Stimulated activated CD4-positive, alpha-beta T cell treated with anti-CD3 and anti-CD28 coated beads, TNF-alpha, amount 100 ng/mL, for 24 hours (primary cell): ENCODE measurements around the gene KIF26B.
"Not testable (repeated sequence)": the region's sequence is repeated elsewhere in the genome, so short reads cannot be mapped to it uniquely, and the experiment has no call there.

Source experiments
- DNase-seq, 3 experiments: peaks; one replicate each; pipeline ENCODE4 v3.0.0-alpha.2; 2020; ENCODE audit warnings: low read depth in 3 of 3

KIF26B gene

DNA sequence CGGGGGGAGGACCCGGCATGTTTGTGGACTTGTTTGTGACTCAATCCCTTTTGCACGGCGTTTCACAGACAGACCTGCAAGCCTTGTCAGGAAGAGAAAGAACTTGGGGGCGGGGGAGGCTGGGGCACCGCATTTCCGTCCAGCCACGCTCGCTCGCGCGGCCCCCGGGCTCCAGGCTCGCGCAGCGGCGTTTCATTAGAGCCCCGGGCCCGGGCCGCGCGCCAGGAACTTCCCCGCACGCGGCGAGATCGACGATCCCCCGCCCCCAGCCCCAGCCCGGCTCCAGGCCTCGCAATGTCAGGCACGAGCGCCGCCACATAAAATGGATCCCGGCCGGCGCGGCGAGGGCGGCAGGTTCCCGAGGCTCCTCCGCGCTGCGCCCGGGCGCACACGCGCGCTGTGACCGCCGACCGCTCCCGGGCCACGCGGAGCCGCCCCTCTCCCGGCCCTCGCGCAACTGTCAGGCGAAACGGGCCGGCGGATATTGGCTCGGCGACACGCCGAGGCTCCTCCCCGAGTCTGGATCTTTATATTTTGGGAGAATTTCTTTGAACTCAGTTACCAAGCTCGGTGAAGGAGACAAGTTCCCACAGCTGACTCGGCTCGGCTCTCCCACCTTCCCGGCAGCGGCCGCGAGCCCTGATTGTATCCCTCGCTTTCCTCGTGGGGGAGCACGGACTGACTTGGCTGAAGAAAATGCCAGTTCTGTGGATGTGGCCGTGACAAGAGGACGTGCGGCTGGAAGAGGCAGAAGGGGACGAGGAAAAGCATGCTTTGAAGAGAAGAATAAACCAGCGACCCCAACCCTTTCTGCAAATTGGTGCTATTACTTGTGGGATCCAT, at the start of gene KIF26B:
Gene KIF26B (plus strand): TSS at position 557 of the 843 bp plus-strand sequence. CDS start 440 bp downstream, outside the sequence.
- peak in 1 of 3 experiments; percentile 30 for DNase-seq

DNA sequence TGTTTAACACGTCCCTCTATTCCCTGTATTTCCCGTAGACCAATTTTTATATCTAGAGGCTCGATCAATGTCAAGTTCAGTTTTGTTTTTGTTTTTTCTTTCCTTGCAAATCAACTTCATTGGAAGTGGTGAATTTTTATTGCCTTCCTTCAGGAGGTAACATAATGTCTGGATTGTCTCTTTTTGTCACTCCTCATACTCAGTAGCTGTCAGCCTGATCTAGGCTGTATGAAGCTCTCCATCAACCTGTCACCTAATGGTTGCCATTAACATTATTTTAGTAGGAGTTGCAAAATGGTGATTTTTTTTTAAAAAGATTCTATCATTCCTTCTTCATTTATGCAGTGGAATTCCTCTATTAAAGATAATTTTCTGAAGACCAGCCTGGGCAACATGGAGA, 49.7 kb upstream of the KIF26B start:
- no peak for DNase-seq

DNA sequence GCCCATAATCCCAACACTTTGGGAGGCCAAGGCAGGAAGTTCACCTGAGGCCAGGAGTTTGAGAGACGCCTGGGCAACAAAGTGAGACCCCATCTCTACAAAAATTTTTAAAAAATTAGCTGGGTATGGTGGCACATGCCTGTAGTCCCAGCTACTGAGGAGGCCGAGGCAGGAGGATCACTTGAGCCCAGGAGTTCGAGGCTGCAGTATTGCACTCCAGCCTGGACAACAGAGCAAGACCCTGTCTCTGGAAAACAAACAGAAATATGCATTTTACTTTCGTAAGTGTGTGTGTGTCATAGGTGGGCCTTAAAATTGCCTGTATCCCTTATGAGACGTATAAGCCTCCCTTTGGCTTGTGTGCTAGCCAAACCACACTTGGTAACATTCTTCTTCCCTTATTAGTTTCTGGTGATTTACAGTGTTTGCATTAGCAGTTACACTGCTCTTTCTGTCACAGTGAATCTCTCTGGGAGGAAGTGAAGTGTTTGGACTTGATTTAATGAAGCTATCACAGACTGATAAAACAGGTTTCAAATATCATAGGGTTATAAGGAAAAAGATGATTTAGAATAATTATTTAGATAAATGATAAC, 48.9 kb upstream of the KIF26B start:
- DNase-seq, result no peak

DNA sequence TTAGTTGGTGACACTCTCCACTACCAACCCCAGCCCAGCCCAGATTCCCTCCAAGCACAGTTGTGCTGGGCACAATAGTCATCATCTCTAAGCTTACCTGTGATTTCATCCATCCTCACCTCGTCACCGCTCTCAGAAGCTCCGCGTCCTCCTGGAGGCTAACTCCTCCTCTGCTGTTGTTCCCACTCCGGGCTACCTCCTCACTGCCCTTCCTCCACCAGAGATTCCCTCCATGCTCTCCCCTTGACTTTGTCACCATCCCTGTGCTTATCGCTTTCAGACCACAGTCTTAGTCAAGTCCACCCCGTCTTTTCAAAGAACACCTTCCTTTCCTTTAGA, 47.0 kb upstream of the KIF26B start:
- DNase-seq, result no peak

DNA sequence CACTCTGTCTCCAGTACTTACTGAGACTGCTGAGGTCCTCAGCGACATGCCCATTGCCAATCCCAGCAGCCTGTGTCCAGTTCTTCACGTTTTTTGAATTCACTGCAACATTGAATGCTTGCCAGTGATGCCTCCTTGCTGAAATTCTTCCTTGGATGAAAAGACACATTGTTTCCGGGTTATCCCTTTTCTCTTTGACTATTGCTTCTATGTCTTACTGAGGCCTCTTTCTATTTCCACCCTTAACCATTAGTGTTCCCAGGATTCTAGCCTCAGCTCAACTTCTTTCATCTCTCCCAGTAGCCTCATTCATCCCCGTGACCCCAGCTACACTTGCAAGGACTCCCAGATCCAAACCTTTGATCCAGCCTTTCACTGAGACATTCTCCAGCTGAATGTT, 46.5 kb upstream of the KIF26B start:
- no peak for DNase-seq

DNA sequence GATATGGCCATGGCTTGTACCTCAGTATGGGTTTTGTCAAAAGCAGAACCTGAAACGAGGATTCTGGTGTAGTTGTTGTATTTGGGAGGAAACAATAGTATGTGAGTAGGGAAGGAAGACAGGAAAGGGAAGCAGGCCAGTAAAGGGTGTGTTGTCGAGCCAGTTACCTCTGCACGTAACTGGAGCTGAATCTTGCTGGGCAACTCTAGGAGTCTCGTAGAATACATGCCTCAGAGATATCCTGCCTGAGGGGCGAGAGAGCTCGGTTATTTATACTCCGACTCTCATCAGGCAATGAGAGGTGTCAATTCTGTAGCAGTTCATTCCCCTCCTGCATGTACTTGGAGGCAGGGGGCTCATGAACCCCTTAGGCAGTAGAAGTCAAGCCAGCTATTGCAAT, 45.9 kb upstream of the KIF26B start:
- DNase-seq, result no peak

DNA sequence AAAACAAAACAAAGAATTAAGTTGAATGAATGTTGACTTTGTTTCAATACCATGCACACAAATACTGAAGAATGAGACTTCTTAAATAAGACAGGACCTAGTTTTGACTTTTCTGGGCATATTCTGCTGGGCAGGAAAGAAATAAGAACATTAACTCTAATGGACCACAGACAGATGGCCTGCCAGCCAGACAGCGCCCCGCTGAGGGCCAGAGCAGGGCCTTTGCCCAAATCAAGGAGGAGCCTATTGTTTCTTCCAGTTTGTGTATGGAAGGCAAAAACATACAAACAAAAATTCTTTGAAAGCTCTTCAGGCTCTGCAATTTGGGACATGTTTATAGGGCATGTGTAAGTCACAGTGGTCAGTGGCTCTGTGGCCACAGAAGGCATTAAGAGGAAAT, 44.4 kb upstream of the KIF26B start:
- DNase-seq, result no peak

DNA sequence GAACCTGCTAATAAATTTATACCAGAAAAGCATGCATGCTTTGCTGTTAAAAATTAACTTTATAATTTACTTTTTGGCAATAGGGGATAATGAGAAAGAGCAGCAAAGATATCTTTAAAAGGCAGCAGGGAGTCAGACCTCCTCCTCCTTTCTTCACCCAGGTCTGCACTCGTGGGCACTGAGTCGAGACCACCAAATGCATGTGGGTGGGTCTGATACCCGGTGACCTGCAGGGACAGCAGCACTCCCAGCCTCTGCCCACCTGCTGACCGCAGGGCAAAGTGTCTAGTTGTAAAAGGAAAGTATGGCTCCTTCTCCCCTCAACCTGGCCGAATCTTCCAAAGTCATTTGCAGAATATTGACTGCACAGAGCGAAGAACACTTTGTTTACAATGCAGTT, 43.7 kb upstream of the KIF26B start:
- DNase-seq, result no peak

DNA sequence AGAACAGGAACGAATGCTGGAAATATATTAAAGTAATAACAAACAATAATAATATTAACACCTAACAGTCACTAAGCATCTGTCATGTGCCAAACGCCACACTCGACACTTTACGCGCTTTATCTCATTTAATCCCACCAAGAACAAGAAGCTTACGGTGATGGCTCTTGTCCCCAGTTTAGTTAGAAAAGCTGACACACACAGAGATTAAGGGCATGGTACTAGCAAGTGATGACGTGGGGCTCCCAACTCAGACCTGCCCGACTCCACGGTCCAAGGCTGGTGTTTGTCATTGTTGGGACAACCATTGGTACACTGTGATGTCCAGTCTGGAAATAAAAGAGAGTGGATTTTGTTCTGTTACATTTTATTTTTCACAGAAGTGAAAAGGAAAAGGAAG, 41.1 kb upstream of the KIF26B start:
- no peak for DNase-seq

DNA sequence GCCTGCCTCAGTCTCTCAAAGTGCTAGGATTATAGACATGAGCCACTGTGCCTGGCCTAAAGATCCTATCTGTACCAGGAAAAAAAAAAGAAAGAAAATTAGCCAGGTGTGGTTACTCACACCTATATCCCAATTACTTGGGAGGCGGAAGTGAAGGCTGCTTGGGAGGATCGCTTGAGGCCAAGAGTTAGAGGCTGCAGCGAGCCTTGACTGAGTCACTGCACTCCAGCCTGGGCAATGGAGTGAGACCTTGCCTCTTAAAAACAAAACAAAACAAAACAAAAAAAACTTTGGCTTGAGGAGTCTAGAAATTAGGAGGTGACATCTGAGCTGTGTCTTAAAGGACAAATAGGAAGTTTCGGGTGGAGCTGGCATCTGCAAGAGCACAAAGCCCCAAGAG, 38.7 kb upstream of the KIF26B start:
- no peak for DNase-seq

DNA sequence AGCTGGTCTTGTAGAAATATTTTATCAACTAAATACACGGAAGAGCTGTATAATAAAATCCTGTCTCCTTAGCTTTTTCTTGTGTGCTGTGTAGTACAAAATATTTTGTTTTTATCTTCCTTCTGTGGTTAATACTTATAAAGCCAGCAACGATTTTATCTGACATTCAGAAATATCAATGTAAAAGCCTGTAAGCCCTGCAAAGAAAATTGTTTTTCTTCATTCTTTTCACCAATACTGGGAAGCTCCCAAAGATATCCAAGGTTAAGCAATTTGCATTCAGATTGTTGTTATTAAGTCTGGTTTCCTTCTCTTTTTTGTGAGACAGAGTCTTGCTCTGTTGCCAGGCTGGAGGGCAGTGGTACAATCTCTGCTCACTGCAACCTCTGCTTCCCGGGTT, 38.0 kb upstream of the KIF26B start:
- DNase-seq, result no peak

DNA sequence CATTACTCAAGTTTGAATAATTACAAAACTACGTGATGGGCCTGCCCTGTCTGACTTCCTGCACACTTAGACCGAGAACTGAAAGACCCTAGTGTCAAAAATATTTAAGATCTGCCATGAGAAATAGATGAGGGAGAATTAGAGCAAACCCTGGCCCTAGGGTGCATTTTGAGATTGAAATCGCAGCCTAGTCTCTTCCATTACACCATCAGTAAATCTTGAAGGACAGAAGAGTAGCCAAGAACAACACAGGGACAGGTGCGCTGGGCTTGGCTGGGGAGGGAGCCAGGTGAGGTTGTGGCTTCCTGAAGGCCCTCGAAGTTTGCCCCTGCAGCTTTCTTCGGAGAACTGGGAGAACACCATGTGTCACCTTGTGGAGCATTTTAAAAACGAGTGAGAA, 36.7 kb upstream of the KIF26B start:
- DNase-seq, result no peak

DNA sequence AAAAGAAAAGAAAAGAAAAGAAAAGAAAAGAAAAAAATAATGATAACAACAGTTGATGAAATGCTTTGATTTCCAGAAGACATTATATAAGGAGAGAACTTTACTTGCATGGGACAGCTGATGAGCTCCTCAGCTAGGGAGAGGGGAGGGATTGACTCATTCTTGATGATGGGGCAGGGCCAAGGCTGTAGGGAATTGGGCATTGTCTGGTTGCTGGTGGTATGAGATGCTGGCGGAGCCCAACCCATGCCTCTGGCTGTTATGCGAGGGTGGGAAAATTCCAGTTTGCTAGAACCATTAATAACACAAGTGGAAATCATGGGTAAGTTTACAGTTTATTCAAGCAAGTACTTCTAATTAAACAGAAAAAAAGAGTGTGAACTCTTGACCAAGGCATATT, 36.0 kb upstream of the KIF26B start:
- no peak for DNase-seq

DNA sequence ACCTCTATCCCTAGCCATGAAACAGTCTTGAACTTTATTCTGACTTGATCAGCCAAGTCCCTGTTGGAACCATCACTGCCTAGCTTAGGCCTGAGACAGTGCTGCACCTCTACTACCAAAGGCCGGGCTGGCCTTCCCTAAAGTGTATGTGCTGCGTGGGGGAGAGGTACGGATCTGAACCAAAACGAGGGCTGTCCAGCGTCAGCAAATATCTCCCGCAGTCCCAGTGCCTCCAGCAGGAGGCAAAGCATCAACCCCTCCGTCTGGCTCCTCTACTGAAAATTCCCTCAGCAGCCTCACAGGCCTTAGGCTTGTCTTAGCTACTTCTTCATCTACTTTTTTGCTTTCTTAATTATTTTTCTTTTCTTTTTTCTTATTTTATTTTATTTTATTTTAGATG, 33.3 kb upstream of the KIF26B start:
- DNase-seq, result no peak

DNA sequence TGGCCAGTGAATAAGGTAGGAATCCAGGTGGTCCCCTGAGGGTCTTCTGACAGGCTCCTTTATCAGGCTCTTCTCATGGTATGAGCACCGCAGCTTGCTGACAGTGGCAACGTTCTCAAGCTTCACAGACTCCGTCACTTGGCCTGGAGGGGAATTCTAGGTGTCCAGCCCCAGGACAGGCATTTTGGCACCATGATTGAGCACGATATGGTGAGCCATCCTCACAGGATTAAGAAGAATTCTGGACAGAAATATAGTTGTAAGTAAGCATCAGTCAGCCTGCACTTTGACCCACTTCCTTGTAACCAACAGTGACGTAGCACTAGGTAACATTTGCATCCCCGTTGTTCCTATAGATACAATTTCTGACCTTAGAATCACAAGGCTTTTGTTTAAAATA, 30.5 kb upstream of the KIF26B start:
- DNase-seq, result no peak

DNA sequence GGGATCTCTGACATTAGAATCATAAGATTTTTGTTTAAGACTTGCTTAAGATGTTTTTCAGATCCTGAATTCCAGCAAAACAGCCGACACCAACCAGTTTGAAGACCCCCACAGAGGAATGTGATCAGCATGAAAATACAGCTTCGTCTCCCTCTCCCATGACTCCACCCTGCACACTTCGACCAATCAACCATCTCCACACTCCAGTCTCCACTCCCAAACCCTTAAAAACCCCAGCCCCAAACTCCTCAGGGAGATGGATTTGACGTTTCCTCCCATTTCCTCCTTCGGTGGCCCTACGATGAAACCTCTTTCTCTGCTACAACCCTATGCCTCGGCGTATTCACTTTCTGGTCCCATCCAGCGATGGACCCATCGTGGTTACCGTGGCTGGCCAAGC, 30.1 kb upstream of the KIF26B start:
- DNase-seq, result no peak

DNA sequence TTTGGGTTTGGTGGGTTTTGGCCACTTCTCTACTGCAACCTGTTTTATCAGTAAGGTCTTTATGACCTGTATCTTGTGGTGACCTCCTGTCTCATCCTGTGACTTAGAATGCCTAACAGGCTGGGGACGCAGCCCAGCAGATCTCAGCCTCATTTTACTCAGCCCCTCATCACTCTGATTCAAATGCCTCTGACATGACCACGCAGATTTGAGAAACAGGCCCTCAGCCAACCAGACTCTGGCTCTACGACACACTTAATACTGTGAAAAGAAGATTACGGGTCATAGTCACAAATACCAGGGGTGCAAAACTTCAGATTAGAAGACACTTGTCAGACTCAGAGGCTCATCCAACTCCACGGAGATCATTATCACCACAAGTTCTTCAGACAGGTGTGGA, 28.3 kb upstream of the KIF26B start:
- DNase-seq, result no peak

DNA sequence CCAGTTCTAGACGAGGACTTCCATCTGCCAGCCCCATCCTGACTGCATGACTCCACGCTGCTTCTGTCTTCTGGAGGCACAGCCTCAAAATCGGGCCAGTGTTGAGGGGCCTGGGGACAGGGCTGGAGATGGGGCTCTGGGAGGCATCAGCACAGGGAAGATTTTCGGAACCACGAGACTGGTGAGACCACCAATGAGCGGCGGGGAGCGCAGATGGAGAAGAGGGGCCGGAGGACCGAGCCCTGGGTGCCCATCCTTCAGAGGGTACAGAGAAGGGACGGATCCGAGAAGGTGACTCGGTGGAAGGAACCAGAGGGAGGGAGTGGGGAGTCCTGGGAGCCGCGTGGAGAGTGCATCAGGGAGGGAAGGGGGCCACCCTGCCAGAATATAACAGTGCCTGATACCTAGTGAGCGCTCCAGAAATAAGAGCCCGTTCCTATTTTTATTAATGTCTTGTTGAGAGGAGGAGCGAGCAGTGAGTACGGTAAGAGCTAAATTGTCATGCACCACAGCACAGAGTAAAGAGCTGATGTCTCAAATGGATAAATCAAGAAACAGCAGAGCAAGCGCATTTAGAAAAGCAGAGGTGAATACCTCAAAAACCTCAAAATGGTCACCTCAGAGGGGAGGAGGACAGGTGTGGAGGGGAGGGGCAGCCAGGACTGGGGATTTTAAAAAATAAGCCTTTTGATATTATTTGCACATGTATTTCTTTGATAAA, 26.2 kb upstream of the KIF26B start:
- DNase-seq, result no peak

DNA sequence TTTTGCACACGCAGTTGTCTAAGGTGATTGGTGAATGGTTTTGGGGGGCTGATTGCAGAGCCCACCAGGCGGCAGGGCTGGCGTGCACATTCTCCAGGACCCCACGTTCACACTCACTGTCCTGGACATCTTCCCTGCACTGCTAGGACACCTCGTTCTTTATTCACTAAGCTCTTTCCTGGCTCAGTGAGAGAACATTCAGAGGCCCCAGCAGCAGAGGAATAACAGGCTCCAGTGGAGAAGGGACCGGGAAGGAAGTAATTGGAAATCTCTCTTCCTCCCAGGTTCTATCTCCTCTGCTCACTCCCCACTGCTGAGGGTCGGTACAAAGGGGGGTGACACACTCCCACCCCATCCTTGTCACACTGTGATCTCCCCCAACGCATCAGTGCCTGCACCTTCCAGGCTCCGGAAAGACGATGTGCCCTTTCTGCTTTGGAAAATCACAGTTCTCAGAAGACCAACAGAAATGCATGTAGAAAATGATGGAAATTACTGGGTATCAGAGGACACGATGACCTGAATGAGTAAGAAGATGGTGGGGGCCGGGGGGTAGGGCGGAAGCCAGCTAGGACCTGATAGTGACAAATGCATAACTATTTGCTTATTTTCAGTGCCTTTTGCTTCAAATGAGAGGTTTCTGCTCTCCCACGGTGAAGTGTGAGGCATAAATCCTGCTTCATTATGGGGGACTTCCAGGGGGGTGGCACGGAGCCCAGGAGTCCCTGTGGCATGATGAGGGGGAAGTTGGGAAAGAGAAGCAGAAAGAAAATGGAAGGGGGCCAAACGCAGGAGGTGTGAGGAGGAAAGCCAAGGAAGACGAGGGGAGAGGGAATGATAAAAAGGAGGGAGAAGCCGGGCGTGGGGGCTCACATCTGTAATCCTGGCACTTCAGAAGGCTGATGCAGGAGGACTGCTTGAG, 25.2 kb upstream of the KIF26B start:
- DNase-seq, result no peak

DNA sequence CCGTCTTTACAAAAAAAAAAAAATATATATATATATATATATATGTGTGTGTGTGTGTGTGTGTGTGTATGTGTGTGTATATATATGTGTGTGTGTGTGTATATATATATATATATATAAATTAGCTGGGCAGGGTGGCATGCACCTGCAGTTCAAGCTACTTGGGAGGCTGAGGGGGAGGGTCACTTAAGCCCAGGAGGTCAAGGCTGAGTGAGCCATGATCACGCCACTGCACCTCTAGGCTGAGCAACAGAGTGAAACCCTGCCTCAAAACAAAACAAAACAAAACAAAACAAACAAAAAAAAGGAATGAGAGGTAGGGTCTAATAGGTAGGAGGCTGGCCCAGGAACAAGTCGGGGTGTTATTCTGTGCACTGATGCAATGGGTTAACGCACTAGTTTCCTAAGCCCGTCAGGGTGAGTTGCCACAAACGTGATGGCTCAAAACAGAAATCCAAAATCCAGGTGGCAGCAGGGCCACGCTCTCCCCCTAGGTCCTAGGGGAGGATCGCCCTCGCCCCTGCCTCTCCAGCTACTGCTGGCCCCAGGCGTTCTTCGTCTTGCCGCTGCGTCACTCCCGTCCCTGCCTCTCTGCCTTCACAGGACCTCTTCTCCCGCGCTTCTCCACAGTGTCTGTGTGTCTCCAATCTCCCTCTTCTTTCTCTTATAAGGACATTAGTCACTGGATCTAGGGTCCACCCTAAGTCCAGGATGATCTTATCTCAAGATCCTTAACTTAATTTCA, 24.3 kb upstream of the KIF26B start:
- not testable (repeated sequence) for DNase-seq

DNA sequence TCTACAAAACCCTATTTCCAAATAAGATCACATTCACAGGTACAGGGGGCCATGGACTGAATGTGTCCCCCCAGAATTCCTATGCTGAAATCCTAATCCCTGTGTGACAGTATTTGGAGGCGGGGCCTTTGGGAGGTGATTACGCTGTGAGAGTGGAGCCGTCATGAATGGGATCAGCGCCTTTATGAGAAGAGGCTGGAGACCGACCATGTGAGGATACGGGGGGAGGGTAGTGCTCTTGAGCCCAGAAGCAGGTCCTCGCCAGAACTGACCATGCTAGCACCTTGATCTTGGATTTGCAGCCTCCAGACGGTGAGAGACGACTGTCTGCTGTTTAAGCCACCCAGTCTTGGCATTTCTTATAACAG, 23.8 kb upstream of the KIF26B start:
- no peak for DNase-seq
